HG03108 (cell line): ENCODE measurements around the gene TMEM175.

ENCODE experiments used
- ATAC-seq: cut with Tn5 transposase; IDR thresholded peaks from one replicate; pipeline ENCODE4 v1.9.1; 2021; ENCODE audit warnings: moderate library complexity; ENCODE audit not compliant: unreplicated experiment

Gene TMEM175

GRCh38 chr4:945274-946102 lies 13.2 kb downstream of the TMEM175 start:
- ATAC-seq = no peak

GRCh38 chr4:946103-946450 lies 13.8 kb downstream of the TMEM175 start:
- ATAC-seq = no peak

- ATAC-seq = no peak
Measured at GRCh38 chr4:946517-947471, 14.5 kb downstream of the TMEM175 start.

GRCh38 chr4:947491-947971 lies 15.3 kb downstream of the TMEM175 start:
- ATAC-seq = no peak

- no peak for ATAC-seq
Measured at GRCh38 chr4:948101-948935, 16.1 kb downstream of the TMEM175 start.

- no peak for ATAC-seq
Measured at GRCh38 chr4:948936-949300, 16.7 kb downstream of the TMEM175 start.

GRCh38 chr4:949656-950055 lies 17.4 kb downstream of the TMEM175 start:
- no peak for ATAC-seq

GRCh38 chr4:950136-951020 lies 18.1 kb downstream of the TMEM175 start:
- ATAC-seq = no peak

- no peak for ATAC-seq
Measured at GRCh38 chr4:951186-951585, 18.9 kb downstream of the TMEM175 start.

- ATAC-seq = no peak
Measured at GRCh38 chr4:951594-952468, 19.6 kb downstream of the TMEM175 start.

- ATAC-seq = no peak
Measured at GRCh38 chr4:952881-953573, 20.8 kb downstream of the TMEM175 start.

- ATAC-seq = no peak
Measured at GRCh38 chr4:953574-953915, 21.3 kb downstream of the TMEM175 start.

- no peak for ATAC-seq
Measured at GRCh38 chr4:954211-955020, 22.2 kb downstream of the TMEM175 start.

GRCh38 chr4:955161-955921 lies 23.1 kb downstream of the TMEM175 start:
- ATAC-seq = no peak

- no peak for ATAC-seq
Measured at GRCh38 chr4:955931-956381, 23.7 kb downstream of the TMEM175 start.

GRCh38 chr4:956531-957230 lies 24.4 kb downstream of the TMEM175 start:
- ATAC-seq = no peak
